ENCODE data around the gene C10orf90.

C10orf90 gene

DNA sequence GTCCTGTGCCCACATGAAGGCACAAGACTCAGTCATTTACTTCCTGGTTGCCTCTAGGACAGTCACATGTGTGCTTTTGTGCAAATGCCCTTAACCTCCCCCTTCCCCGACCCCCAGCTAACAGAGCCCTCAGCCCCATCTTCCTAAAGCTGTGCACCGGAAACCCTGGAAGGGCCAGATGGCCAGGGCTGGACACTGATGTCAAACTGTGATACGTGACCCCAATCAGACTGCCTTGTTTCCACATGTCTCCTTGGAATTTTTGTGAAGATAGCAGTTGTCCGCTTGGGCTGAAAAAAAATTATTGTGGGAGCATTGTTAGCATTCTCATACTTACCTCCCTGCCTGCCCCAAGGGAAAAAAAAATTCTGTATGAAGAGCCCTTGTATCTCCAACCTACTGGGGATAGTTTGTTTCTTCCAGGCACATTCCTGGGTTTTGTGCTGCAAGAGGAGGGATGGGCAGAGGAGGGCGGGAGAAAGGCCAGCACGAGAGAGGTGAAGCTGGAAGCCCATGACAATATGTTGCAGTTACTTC, 265.2 kb downstream of the C10orf90 start:
- no peak for TF ChIP-seq POLR2AphosphoS5 (IDR thresholded peaks at IDR 0.05; ENCODE audit: low read depth, low read length)
- no peak for TF ChIP-seq SIN3A (IDR thresholded peaks at IDR 0.05; ENCODE audit: borderline replicate concordance, insufficient read depth, low read length)
- no peak for TF ChIP-seq TAF1 (IDR thresholded peaks at IDR 0.05; ENCODE audit: borderline replicate concordance, insufficient read depth, low read length)
- TF ChIP-seq FOXP2 (optimal IDR thresholded peaks at IDR 0.05; ENCODE audit: borderline replicate concordance, extremely low read depth, extremely low read length, insufficient read depth) = no peak
- no peak for TF ChIP-seq REST (IDR thresholded peaks at IDR 0.05; ENCODE audit: insufficient read depth in 1 of 2, low read depth in 2 of 2, low read length in 2 of 2)

GRCh38 chr10:126402721-126403695, 267.5 kb downstream of the C10orf90 start:
- TF ChIP-seq SIN3A (IDR thresholded peaks at IDR 0.05; ENCODE audit: borderline replicate concordance, insufficient read depth, low read length) (no peak), REST (IDR thresholded peaks at IDR 0.05; ENCODE audit: insufficient read depth in 1 of 2, low read depth in 2 of 2, low read length in 2 of 2) (no peak), POLR2AphosphoS5 (IDR thresholded peaks at IDR 0.05; ENCODE audit: low read depth, low read length) (no peak), FOXP2 (optimal IDR thresholded peaks at IDR 0.05; ENCODE audit: borderline replicate concordance, extremely low read depth, extremely low read length, insufficient read depth) (no peak), TAF1 (IDR thresholded peaks at IDR 0.05; ENCODE audit: borderline replicate concordance, insufficient read depth, low read length) (no peak)

- no peak for TF ChIP-seq FOXP2 (optimal IDR thresholded peaks at IDR 0.05; ENCODE audit: borderline replicate concordance, extremely low read depth, extremely low read length, insufficient read depth)
- no peak for TF ChIP-seq REST (IDR thresholded peaks at IDR 0.05; ENCODE audit: insufficient read depth in 1 of 2, low read depth in 2 of 2, low read length in 2 of 2)
- no peak for TF ChIP-seq SIN3A (IDR thresholded peaks at IDR 0.05; ENCODE audit: borderline replicate concordance, insufficient read depth, low read length)
- no peak for TF ChIP-seq POLR2AphosphoS5 (IDR thresholded peaks at IDR 0.05; ENCODE audit: low read depth, low read length)
- TF ChIP-seq TAF1 (IDR thresholded peaks at IDR 0.05; ENCODE audit: borderline replicate concordance, insufficient read depth, low read length) = no peak
These were observed 269.9 kb downstream of the C10orf90 start for GRCh38 chr10:126400641-126401040.

DNA sequence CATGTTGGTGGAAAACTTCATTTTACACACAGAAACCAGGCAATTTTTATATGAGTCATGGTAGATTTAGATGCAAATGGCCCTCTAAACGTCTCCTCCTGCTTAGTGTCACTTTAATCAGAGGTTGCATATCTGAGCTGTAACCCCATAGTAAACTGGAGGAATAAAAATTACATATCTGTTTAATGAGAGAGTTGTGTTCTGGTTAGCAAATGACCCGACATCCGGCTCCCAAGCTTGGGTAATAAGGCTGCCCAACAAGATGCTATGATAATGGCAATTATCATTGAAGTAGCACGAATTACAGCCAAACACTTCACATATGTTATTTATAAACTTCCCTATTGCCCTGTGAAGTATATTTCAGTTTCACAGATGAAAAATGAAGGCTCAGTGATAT, 271.6 kb downstream of the C10orf90 start:
- no peak for TF ChIP-seq SIN3A (IDR thresholded peaks at IDR 0.05; ENCODE audit: borderline replicate concordance, insufficient read depth, low read length)
- no peak for TF ChIP-seq POLR2AphosphoS5 (IDR thresholded peaks at IDR 0.05; ENCODE audit: low read depth, low read length)
- TF ChIP-seq FOXP2 (optimal IDR thresholded peaks at IDR 0.05; ENCODE audit: borderline replicate concordance, extremely low read depth, extremely low read length, insufficient read depth) = no peak
- no peak for TF ChIP-seq TAF1 (IDR thresholded peaks at IDR 0.05; ENCODE audit: borderline replicate concordance, insufficient read depth, low read length)

- TF ChIP-seq FOXP2 (optimal IDR thresholded peaks at IDR 0.05; ENCODE audit: borderline replicate concordance, extremely low read depth, extremely low read length, insufficient read depth) (no peak), TAF1 (IDR thresholded peaks at IDR 0.05; ENCODE audit: borderline replicate concordance, insufficient read depth, low read length) (no peak)
These were observed 272.1 kb downstream of the C10orf90 start for GRCh38 chr10:126398383-126398743.
